GM12878 (cell line): Measurements from ENCODE around the gene EML3. TPM values are rescaled to one million over a fixed set of nuclear protein-coding genes. Genes with fewer than 3 reads are reported as not detected.

Experiments used
- BACH1 ChIP-seq: fragments of 450-650 bp; IDR thresholded peaks from 2 replicates; pipeline ENCODE4 v1.6.1; 2017; ENCODE audit warnings: mild to moderate bottlenecking, borderline replicate concordance
- BCL3 ChIP-seq: IDR thresholded peaks from 2 replicates; pipeline ENCODE4 v1.6.1; 2011; ENCODE audit warnings: borderline replicate concordance, low read depth, mild to moderate bottlenecking, moderate library complexity, low read length; ENCODE audit not compliant: insufficient read depth, poor library complexity, severe bottlenecking
- BMI1 ChIP-seq: fragments of 450-650 bp; IDR thresholded peaks from 2 replicates; pipeline ENCODE4 v1.6.1; 2016; ENCODE audit warnings: mild to moderate bottlenecking, moderate library complexity, borderline replicate concordance
- CHD1 ChIP-seq: IDR thresholded peaks from 2 replicates; pipeline ENCODE4 v1.6.1; 2012; ENCODE audit warnings: low read depth, low read length, improper control_type of control experiment
- FOS ChIP-seq: IDR thresholded peaks from 3 replicates; pipeline ENCODE4 v1.6.1; 2011; ENCODE audit warnings: borderline replicate concordance; ENCODE audit not compliant: insufficient read length; ENCODE audit errors: extremely low read depth
- FOXM1 ChIP-seq: IDR thresholded peaks from 2 replicates; pipeline ENCODE4 v1.6.1; 2012; ENCODE audit warnings: low read depth, mild to moderate bottlenecking, inconsistent platforms, low read length, moderate library complexity
- HDGF ChIP-seq: fragments of 450-650 bp; IDR thresholded peaks from 2 replicates; pipeline ENCODE4 v1.6.1; 2016; ENCODE audit warnings: antibody characterized with exemption
- HSF1 ChIP-seq: fragments of 150-350 bp; IDR thresholded peaks from 2 replicates; pipeline ENCODE4 v1.6.1; 2014; ENCODE audit warnings: mild to moderate bottlenecking, low read depth, low read length
- IRF4 ChIP-seq: IDR thresholded peaks from 2 replicates; pipeline ENCODE4 v1.6.1; 2011; ENCODE audit warnings: low read depth, low read length
- IRF5 ChIP-seq: fragments of 450-650 bp; IDR thresholded peaks from 2 replicates; pipeline ENCODE4 v1.6.1; 2017; ENCODE audit warnings: borderline replicate concordance
- KDM1A ChIP-seq: fragments of 200-600 bp; sonication (generic); IDR thresholded peaks from 2 replicates; pipeline ENCODE4 v1.6.1; 2016; ENCODE audit warnings: borderline replicate concordance
- MEF2B ChIP-seq: fragments of 450-650 bp; IDR thresholded peaks from 2 replicates; pipeline ENCODE4 v1.6.1; 2018; ENCODE audit warnings: mild to moderate bottlenecking, moderate library complexity; ENCODE audit not compliant: partially characterized antibody, poor library complexity, severe bottlenecking
- PKNOX1 ChIP-seq: fragments of 450-650 bp; IDR thresholded peaks from 2 replicates; pipeline ENCODE4 v1.6.1; 2016; ENCODE audit warnings: mild to moderate bottlenecking
- PML ChIP-seq: IDR thresholded peaks from 2 replicates; pipeline ENCODE4 v1.6.1; 2012; ENCODE audit warnings: low read length, inconsistent platforms
- RELA ChIP-seq: fragments of 450-650 bp; IDR thresholded peaks from 2 replicates; pipeline ENCODE4 v1.8.0; 2014; ENCODE audit warnings: borderline replicate concordance; ENCODE audit not compliant: partially characterized antibody
- SKIL ChIP-seq: fragments of 450-650 bp; IDR thresholded peaks from 2 replicates; pipeline ENCODE4 v1.6.1; 2017; ENCODE audit warnings: mild to moderate bottlenecking, low read depth, inconsistent platforms; ENCODE audit not compliant: poor library complexity, severe bottlenecking
- SMAD1 ChIP-seq: fragments of 450-650 bp; IDR thresholded peaks from 2 replicates; pipeline ENCODE4 v1.6.1; 2018; ENCODE audit warnings: mild to moderate bottlenecking, low read depth; ENCODE audit not compliant: partially characterized antibody
- SMAD5 ChIP-seq: IDR thresholded peaks from 2 replicates; pipeline ENCODE4 v1.6.1; 2016; ENCODE audit warnings: antibody characterized with exemption, low read depth
- TCF12 ChIP-seq: IDR thresholded peaks from 2 replicates; pipeline ENCODE4 v1.6.1; 2011; ENCODE audit warnings: low read depth, mild to moderate bottlenecking, low read length
- USF2 ChIP-seq: IDR thresholded peaks from 2 replicates; pipeline ENCODE4 v1.6.1; 2011; ENCODE audit warnings: low read depth, low read length, improper control_type of control experiment, borderline replicate concordance
- ZBED1 ChIP-seq: IDR thresholded peaks from 2 replicates; pipeline ENCODE4 v1.6.1; 2016; ENCODE audit warnings: borderline replicate concordance
- ZZZ3 ChIP-seq: IDR thresholded peaks from 2 replicates; pipeline ENCODE4 v1.6.1; 2011; ENCODE audit warnings: low read depth; ENCODE audit not compliant: control insufficient read depth, insufficient read length
- polyA plus RNA-seq, 11 experiments: library from polyadenylated mRNA; depleted of rRNA in 4 of 11; unstranded in 6 of 11; stranded (reverse) in 5 of 11; fragments of >200 nt; fragmentation: Nextera tagmentation in 4 of 11; fragmentation: Illumina TruSeq in 1 of 11; extraction: Ambion mirVana in 4 of 11; extraction: Trizol in 1 of 11; gene quantifications; 1 replicate in 1 of 11; 2 replicates in 10 of 11; pipeline versions ENCODE4 v1.2.1 to v1.2.3, GENCODE V29; 2011 to 2016; ENCODE audit warnings: inconsistent platforms in 2 of 11, missing spikeins in 2 of 11, low read depth in 1 of 11
- total RNA-seq, 4 experiments: library from RNA; depleted of rRNA in 3 of 4; stranded (reverse); fragments of >200 nt in 3 of 4; fragmentation: Illumina TruSeq in 1 of 4; extraction: Trizol in 1 of 4; gene quantifications; 2 replicates each; pipeline versions ENCODE4 v1.2.1 to v1.2.3, GENCODE V29; 2013 to 2021

Gene EML3
- total and polyA plus RNA-seq, 10 of the 15 experiments (the other 5 are each of a cell fraction or from before 2014, with no cell fraction given): 0.58 to 82.5 (median 24.8) TPM

- TF ChIP-seq PKNOX1 (peak; percentile 55), USF2 (no peak), IRF4 (no peak), ZBED1 (no peak), IRF5 (no peak), SMAD5 (peak; percentile 73; the same call in 1 of the 2 replicates), HDGF (peak; percentile 89), FOS (no peak), RELA (no peak), SMAD1 (no peak), FOXM1 (no peak), PML (peak; percentile 50), HSF1 (no peak), KDM1A (no peak), MEF2B (peak; percentile 12), CHD1 (no peak), ZZZ3 (no peak), TCF12 (no peak), SKIL (no peak), BMI1 (no peak), BACH1 (peak; percentile 53; the same call in 1 of the 2 replicates), BCL3 (peak; percentile 18)
Measured at GRCh38 chr11:62601372-62602140, 11.0 kb downstream of the EML3 start, which contains the start of gene MTA2 (continued).
